Measurements from ENCODE around the gene NEU4. TPM values are rescaled to one million over a fixed set of nuclear protein-coding genes. Genes with fewer than 3 reads are reported as not detected.

Gene NEU4
- polyA plus RNA-seq, 1 donor from 2014 or later = not detected

- Histone ChIP-seq H3K27ac (ENCODE audit: low read length) (no peak overlapping the region), H4K20me1 (ENCODE audit: insufficient read depth) (no peaks in the 10 kb centered on the region)
These were observed 652 bp downstream of the NEU4 start for GRCh38 chr2:241809383-241810306.

GRCh38 chr2:241810307-241811200, 1.6 kb downstream of the NEU4 start:
- Histone ChIP-seq H3K79me2 (replicated peaks; ENCODE audit: insufficient read depth, low read length) (no peaks in the 10 kb centered on the region), H3K4me2 (ENCODE audit: low read length) (no peak overlapping the region), H3K4me3 (ENCODE audit: low read length) (no peak overlapping the region), H3K36me3 (ENCODE audit: insufficient read depth, low read length) (no peaks in the 10 kb centered on the region), H4K20me1 (ENCODE audit: insufficient read depth) (no peaks in the 10 kb centered on the region), H3K9me2 (ENCODE audit: insufficient read depth, low read length) (no peaks in the 10 kb centered on the region), H2AFZ (ENCODE audit: low read depth, low read length) (no peak overlapping the region), H3K27me3 (ENCODE audit: insufficient read depth, low read depth, low read length) (no peaks in the 10 kb centered on the region), H3K9ac (ENCODE audit: low read length) (no peak overlapping the region), H3K27ac (ENCODE audit: low read length) (no peak overlapping the region), H3K9me3 (ENCODE audit: low read length) (no peaks in the 10 kb centered on the region), H3F3A (ENCODE audit: insufficient read depth, low read length, poor library complexity, severe bottlenecking) (no peaks in the 10 kb centered on the region)
- TF ChIP-seq RAD21 (conservative IDR thresholded peaks at IDR 0.05) (no peak), CTCF (IDR thresholded peaks at IDR 0.05; ENCODE audit: poor library complexity, severe bottlenecking) (no peak), TAF1 (IDR thresholded peaks at IDR 0.05; ENCODE audit: low read depth) (no peak), SMC3 (conservative IDR thresholded peaks at IDR 0.05; ENCODE audit: poor library complexity) (no peak), EP300 (conservative IDR thresholded peaks at IDR 0.05; ENCODE audit: poor library complexity, severe bottlenecking) (no peak), EZH2 (IDR thresholded peaks at IDR 0.05; ENCODE audit: borderline replicate concordance, insufficient read depth, low read length, poor library complexity, severe bottlenecking) (no peak), POLR2AphosphoS5 (IDR thresholded peaks at IDR 0.05) (no peak), REST (IDR thresholded peaks at IDR 0.05; ENCODE audit: borderline replicate concordance) (no peak), MXI1 (conservative IDR thresholded peaks at IDR 0.05; ENCODE audit: poor library complexity, severe bottlenecking) (no peak)

More at GRCh38 chr2:241809383-241810306, 652 bp downstream of the NEU4 start:
- Histone ChIP-seq H3K9me3 (ENCODE audit: low read length) (no peaks in the 10 kb centered on the region), H3F3A (ENCODE audit: insufficient read depth, low read length, poor library complexity, severe bottlenecking) (no peaks in the 10 kb centered on the region), H3K27me3 (ENCODE audit: insufficient read depth, low read depth, low read length) (no peaks in the 10 kb centered on the region), H3K9ac (ENCODE audit: low read length) (no peak overlapping the region), H3K36me3 (ENCODE audit: insufficient read depth, low read length) (no peaks in the 10 kb centered on the region), H3K9me2 (ENCODE audit: insufficient read depth, low read length) (no peaks in the 10 kb centered on the region), H3K4me3 (ENCODE audit: low read length) (no peak overlapping the region), H2AFZ (ENCODE audit: low read depth, low read length) (no peak overlapping the region), H3K79me2 (replicated peaks; ENCODE audit: insufficient read depth, low read length) (no peaks in the 10 kb centered on the region), H3K4me2 (ENCODE audit: low read length) (no peak overlapping the region)
- TF ChIP-seq EZH2 (IDR thresholded peaks at IDR 0.05; ENCODE audit: borderline replicate concordance, insufficient read depth, low read length, poor library complexity, severe bottlenecking) (no peak), CTCF (IDR thresholded peaks at IDR 0.05; ENCODE audit: poor library complexity, severe bottlenecking) (no peak), POLR2AphosphoS5 (IDR thresholded peaks at IDR 0.05) (no peak)

All from neural cell (in vitro differentiated cells).